Stimulated activated CD4-positive, alpha-beta T cell treated with anti-CD3 and anti-CD28 coated beads, Interleukin-15, amount 100 ng/mL, for 24 hours (primary cell): ENCODE data around the gene SLX9.
A peak's percentile ranks its signal among the peaks of the same experiment; 100 is the strongest.

ENCODE experiments used
- DNase-seq: peaks from one replicate; pipeline ENCODE4 v3.0.0-alpha.2; 2020

Gene SLX9

DNA sequence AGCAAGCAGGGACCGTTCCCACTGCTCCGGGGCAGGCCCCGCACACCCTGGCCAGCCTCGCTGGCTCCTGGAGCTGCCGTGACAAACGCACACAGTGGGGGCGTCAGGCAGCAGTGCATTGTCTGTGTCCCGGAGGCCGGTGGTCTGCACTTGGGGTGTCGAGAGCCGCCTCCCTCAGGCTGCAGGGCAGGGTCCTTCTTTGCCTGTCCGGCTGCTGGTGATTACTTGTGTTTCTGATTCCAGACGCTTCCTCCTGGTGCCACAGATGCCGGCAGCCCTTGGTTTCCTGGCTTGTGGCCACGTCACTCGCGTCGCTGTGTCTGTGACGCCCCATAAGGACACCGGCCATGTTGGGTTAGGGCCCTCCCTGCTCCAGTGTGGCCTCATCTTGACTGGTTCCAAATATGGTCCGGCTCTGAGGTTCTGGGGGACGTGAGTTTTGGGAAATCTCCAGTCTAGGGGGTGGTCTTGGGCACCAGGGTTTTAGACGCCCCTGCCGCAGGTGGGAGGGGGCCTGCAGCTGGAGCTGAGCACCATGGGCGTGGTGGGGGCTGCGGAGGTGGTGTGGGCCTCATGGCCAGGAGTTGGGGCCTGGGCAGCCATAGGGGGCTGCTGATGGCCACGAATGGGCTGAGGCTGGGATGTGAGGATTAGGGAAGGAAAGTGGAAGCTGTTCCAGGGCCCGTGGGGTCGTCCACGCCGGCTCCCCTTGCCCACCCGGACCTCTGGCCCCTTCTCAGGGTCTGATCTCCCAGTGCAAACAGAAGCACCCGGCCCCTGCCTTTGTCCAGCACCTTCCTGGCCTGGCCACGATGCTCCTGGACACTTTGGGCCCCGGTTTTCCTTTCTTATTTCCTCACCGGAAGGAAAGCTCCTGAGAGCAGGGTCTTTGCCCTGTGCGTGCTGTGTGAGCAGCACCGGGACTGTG lies 41.0 kb downstream of the SLX9 start:
- DNase-seq, result no peak

DNA sequence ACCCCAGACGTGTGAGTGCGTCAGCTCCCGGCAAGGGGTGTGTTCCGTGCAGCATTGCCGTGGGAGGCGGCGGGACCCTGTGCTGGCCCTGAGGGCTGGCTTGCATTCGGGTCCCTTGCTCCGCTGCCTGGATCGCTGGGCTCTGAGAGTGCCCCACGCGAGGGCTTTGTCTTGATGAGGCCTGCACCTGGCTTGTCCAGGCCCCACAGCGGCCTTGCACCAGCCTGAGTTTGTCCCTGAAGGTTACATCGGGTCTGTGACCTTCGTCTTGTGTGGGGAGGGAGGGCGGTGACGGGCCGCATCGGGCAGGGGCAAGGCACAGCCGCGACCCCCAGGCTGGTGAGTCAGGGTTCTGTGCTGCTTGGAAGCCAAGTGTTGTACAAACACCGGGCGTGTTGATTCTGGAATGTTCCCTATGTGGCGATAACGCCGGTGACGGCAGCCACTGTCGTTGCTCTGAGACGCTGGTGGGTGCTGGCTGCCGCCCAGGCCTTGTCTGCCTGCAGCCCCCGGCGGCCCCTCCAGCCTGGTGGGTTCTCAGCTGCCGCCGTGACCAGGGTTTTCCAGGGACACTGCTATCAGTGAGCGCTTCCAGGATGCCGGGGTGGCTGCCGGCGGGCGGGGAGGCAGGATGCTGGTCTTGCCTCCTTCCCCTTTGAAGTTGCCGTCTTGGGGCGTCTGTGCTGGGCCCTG lies 42.9 kb downstream of the SLX9 start:
- no peak for DNase-seq

DNA sequence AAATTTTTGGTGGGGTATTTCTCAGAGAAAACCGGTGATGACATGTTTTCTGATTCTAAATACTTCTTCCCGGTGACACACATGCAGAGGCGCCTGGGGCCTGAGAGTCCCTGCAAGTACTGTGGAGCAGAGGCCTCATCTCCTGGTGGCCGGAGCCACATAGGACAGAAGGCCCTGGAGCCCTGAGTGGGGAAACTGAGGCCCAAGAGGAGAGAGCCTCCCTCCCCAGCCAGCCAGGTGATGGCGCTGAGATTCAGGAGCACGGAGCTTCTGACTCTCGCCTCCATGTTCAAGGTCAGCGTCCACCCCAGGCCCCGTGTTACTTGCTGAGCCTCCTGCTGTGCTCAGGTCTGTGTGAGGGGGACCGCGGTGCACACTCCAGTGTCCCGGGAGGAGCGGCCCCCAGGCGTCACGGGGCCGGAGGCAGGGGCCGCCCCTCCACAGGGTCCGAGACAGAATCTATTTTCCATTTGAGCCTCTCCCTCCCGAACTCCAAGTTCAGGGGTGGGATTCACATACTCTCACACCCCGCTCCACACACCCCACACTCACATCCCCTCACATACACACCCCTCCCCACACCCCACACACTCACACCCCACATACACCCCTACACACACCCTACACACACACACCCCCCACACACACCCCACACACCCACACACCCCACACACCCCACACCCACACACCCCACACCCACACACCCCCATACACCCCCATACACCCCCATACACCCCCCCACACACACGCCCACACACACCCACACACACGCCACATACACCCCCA lies 43.8 kb downstream of the SLX9 start:
- no peak for DNase-seq

DNA sequence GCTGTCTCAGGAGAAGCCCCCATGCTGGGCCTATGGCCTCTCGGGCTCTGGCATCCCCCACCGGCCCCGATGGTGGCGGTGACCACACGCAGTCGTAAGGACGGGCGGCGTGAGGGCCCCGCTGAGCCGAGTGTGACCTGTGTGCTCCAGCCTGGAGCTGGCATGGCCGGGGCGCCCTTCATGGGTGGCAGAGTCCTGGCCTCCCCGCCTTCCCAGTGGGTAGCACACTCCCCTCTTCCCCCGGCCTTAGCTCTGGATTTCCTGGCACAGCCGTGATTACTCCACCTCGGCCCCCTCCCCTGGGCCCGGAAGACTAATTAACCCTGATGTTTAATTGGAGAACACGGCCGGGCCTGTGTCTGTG lies 44.6 kb downstream of the SLX9 start:
- DNase-seq, result no peak

DNA sequence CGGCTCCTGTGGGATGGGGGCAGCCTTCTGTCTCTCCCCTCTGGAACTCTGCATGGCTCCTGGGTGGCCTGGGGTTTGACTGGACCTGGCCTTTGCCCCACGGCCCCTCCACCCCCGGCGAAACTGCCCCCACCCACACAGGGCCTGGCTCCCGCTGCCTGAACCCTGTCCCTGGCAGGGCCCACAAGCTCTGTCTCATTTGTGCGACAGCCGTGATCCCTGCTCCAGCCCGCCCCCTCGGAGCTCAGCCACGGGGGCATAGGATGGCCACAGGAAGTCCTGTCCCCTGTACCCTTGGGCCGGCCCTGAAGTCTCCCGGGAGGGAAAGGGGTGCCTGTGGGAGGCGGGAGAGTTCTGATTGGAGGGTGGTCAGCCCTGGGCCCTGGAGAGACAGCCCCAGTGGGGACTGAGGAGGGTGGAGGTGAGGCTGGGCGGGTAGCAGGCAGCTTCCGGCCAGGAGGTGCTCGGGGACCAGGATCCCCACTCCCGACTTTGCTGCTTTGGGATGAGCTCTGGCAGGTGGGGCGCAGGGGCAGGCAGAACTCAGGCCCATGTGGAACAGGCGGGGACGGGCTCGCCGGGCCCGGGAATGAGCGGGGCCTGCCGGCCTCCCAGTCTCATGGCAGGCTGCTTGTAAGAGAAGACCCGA lies 45.1 kb downstream of the SLX9 start:
- no peak for DNase-seq

DNA sequence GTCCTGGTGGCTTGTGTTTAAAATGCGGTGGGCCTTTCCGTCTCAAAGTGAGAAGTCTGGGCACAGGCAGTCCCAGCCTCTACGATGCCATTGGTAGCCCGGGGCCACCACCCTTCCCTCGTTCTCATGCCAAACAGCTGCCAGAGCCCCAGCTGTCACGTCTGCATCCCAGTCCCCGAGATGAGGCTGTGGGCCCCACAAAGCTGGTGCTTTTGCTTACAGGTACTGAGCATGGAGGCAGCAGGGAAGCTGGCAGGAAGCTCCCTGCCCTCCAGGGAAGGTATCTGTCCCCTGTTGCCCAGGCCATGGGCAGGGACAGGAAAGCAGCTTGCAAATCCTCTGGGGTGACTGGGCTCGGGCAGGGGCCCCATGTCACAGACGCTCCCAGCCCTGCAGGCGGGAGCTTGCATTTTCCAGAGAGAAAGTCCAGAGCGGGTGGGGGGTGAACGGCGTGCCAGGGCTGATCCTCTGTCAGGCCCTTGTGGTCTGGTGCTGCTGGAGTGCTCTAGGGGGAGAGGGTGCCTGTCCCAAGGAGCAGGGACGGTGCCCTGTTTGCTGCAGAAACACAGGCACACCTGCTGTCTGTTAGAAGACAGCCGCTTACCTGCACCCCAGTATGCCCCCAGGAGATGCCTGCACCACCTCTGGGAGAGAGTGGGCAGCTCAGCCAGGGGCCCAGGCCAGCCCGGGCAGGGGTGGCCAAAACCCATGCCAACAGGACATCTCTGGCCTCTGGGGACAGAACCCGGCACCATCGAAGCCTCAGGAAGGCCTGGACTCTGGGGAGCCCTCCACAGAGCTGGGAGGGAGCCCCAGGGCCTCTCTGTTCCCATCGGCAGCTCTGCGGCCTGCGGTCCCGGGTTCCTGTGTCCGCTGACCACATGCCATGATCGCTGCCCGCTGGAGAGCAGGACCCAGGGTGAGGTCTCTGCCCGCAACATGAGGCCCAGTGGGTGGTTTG lies 45.9 kb downstream of the SLX9 start:
- DNase-seq, result peak; percentile 3

DNA sequence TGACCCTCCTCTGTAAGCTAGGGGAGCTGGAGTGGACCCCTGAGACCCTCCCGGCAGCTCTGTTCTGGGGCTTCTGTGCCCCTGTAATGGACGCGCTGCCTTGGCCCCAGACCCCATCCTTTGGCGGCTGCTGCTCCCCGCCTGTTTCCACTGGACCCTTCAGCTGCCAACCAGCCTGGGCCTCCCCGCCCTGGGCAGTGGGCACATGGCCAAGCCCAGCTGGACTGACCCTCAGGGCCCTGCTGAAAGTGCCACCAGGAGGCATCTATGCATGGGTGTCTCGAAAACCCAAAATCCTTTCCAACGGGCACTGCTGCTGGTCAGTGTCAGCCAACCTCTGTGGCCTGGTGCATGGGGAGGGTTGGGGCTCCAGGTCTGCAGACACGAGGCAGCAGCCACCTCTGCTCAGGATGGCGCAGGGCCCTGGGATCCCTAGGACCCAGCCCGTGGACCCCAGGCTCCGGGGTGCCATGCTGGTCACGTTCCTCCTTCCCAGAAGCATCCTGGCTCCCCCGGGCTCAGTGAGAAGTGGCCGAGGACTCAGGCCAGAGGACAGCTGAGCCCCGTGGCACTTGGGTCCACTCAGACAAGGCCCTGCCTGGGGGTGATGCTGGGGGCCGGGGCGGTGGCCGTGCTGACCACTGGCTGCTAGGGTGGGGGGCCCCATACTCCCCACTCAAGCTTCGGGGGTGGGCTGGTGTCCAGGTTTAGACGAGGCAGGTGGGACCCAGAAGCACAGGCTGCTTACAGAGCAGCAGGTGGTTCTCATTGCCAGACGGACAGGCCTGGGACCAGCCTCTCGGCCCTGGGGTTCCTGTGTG lies 46.9 kb downstream of the SLX9 start:
- DNase-seq, result no peak

DNA sequence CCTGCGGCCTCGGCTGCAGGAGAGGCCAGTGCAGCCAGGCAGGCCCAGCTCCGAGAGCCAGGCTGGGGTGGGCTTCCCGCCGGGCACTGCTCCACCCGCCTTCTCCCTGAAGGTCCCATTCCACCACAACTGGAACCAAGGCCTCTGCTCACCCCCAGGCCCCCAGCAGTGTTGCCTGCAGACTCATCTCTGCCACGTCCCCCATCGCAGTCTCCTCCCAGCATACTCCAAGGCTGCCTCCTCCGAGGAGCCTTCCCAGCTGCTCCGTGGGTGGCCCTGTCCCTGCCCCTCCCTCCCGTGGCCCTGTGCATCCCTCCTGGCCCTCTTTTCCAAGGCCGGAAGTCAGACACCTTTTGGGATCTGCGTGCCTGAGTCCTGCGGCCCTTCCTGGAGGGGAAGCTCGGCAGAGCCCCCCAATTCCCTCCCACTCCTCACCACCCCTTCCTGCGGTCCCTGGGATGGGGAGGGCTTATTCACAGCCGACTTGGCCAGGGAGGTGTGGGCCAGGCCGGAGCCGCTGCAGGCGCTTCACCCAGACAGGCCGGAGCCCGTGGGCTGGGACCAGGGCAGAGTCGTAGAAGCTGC lies 47.6 kb downstream of the SLX9 start:
- no peak for DNase-seq

DNA sequence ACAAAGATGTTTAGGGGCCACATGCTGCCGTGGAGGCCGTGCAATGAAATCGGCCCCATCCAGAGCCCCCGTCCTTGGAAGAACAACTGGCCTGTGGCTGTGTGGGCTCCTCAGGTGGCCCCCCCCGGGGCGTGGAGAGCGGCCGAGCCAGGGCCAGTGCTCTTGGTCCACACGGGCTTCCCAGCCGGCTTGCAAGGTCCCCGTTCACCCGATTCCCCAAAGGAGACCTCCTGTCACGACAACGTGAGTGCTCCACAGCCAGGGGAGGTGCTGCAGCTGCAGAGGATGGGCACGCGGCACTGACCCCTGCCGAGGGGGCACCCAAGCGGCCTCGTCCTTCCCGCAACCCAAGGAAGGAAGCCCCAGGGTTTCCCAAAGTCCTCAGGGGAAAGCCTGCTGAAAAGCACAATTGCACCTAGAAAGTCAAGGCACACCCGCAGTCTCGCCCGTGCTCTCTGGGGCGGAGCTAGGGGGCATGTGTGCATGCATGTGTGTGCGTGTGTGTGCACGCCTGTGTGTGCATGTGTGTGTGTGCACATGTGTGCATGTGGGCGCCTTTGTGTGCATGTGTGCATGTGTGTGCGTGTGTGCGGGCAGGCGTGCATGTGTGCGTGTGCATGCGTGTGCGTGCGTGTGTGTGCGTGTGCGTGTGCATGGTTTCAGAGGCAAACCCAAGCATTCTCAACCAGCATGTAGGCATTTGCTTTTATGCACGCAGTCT lies 48.2 kb downstream of the SLX9 start:
- DNase-seq, result no peak

DNA sequence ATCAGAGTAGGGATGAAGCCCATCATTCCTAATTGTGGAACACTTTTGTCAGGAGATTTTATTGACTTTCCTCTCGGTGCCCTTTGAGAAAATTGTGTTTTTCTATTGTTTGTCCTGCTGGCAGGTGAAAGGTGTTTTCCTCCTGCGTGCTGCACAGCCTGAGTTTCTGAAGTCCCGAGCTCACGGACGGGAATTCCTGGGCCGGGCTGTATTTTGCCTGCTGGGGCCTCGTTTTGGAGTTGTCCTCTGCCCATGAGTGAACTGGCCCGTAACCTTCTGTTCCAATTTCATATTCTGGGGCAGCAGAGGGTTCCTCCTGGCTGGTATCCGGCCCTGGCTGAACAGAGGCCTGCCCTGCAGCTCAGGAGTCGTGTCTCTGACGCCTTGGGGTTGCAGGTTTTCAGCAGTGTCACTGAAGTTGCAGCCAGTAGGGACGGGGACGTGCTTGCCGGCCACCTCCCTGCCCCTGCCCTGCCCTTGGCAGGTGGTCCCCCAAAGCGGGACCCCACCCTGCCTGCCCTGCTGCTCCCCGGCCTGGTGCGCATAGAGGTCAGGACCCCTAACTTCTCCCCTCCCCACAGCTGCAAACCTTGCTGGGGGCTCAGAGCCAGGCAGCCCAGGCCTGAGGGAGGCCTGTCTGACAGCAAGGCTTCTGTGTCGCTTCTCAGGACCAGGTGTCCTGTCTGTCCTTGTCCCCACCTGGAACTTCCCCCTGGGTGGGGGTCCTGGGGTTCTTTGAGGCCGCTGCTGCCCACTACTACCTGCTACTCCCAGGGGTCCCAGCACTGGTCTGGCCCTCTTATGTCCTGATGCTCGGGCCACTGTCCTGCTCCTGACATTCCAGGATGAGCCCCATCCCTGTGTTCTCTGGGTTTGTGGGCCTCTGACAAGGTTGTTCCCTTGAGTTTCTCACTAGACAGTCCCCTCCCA lies 49.0 kb downstream of the SLX9 start:
- DNase-seq, result no peak

DNA sequence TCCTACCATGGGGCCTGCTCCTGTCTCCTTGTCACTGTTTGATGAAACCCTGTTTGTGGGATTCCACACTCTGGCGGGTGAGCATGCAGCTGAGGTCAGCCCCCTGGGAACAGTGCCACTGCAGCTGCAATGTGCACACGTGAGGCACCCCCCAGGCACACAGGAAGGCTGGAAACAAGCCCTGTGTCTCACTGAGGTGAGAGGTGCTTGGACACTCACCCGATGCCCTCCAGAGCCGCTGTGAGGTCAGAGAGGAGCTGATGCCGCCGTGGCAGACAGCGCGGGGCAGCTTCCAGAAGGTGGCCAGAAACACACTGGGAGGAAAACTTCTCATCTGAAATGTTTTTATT lies 49.7 kb downstream of the SLX9 start:
- DNase-seq, result no peak

DNA sequence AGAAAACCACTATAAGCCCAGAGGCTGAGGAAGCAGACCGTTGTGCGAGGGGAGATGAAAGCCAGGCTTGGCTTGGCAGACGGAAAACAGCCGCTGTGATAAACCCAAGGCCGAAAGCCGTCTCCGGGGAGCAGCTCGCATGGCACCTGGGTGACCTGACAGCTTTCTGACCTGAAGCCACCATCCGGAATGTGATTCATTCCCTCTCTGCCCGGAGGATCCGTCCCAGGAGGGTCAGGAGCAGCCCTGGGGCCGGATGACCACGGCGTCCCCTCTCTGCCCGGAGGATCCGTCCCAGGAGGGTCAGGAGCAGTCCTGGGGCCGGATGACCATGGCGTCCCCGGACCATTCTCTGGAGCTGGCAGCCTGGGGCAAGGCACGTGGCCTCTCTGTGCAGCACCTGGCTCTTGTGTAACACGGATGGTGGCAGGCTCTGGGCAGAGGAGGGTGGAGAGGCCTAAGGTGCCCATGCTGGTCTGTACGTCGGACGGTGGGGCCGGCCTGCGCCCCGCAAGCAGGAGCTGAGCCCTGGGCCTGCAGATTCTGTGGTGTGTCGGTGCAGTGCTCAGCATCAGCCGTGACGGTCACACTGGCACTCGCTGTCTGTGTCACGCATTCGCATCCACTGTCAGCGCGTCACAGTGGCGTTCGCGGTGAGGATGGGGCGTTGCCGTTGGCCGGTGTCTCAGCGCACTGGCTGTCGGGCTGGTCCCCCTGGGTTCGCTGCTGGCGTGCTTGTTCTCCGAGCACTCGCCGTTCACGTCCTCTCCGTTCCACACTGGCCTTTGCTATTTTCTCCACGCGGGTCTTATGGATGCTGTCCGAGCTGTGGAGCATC lies 50.3 kb downstream of the SLX9 start:
- DNase-seq, result no peak

DNA sequence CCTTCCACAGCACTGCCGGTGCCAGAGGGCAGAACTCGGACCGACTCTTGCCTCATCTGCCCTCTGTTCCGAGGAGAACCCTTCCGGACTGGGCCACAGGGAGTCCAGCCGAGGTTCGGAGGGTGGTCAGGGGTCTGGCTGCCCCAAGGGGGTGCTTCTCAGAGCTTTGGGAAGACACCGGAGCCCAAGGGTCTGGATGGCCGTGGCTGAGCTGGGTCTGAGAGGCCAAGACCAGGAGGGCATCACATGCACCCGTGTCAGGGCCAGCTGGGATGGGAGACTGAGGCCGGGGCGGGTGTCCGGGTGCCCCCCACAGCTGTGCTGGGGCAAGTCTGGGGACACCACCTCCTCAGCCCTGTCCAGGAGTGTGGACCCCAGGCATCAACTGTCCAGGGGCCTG lies 51.1 kb downstream of the SLX9 start:
- no peak for DNase-seq

DNA sequence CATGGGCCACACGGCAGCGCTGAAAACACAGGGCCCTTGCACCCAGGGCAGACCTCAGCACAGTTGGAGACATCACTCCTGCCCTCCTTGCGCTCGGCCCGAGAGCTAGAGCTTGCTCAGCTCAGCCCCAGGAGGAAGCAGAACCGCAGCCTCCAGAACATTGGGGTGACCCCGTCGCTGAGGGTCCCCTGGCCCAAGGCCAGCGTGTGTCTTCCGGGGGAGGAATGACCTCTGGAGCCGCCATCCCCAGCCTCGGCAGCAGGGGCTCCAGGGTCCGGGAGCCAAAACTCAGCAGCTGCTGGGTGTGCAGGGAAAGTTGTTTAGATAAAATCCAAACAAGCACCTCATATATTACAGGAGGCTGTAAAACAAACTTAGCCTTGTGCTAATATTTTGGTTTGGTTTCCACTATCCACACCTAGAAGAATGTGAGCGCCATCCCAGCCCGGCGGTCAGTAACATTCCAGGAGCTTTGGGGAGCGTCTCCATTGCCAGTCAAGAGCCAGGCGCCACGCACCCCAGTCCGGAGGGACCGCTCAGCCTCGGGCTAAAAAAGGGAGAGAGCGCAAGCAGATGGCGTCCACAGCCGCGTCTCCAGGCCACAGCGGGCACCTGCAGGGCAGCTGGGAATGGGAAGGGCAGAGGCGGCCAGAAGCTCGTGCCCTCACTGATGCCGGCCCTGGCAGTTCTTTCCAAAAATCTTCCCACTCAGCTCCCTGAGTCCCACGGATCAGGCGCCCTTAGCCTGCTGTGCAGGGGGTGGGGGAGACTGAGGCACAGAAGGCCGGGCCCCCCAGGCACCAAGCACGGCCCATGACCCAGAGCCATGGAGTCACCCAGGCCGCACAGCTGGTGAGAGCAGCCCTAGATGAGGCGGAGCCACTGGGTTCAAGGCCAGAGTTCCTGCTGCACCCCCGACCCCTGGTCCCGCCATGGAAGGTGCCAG lies 52.0 kb downstream of the SLX9 start:
- no peak for DNase-seq

DNA sequence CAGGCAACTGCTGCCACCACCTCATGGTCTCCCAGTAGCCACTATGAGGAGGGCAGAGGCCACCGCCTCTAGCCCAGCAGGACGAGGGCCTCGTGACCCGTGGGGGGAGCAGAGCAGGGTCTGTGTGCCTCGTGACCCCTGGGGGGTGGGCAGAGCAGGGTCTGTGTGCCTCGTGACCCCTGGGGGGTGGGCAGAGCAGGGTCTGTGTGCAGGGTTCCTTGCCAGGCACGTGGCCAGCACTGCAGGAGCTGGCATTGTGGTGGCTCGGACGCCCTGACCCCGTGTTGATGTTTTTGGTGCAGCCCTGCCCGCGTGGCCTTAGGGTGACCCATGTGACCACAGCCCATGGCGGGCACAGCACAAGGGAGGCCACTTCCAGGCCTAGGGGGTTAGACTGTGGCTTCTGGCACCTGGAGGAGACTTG lies 52.8 kb downstream of the SLX9 start:
- DNase-seq, result no peak

DNA sequence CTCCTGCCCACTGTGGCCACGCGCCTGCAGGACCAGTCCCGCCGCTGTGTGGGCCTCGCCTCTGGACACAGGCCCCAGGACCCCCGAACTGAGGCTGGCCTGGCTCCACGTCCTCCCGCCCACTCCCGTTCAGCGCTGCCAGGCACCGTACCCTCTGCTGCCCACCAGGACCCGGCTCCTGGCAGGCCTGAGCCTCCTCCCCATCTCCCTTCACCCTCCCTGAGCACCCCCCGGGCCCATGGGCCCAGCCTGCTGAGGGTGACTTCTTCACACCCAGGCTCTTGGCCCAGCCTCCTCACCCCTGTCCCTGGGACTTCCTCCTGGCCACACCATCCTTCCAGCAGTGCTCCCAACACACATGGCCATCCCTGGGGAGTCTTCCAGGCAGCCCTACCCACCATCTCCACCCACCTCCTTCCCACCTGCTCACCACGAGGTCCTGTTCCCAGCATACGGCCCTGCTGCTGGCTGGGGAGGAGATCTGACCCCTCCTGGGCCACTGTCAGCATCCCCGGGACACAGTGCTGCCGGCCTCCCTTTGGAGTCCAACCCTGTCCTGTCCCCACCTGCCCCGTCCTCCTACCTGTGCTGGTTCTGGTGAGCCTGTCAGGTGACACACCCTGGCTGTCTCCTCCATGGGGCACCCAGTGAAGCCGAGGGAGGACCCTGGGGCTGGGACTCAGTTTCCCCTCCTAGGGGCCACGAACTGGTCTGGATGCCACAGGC lies 53.7 kb downstream of the SLX9 start:
- no peak for DNase-seq
